ENCODE measurements around the gene PDE4C. TPM values are rescaled to one million over a fixed set of nuclear protein-coding genes. Genes with fewer than 3 reads are reported as not detected.

The PDE4C gene
- total RNA-seq, 1 donor, result under 0.01 TPM

DNA sequence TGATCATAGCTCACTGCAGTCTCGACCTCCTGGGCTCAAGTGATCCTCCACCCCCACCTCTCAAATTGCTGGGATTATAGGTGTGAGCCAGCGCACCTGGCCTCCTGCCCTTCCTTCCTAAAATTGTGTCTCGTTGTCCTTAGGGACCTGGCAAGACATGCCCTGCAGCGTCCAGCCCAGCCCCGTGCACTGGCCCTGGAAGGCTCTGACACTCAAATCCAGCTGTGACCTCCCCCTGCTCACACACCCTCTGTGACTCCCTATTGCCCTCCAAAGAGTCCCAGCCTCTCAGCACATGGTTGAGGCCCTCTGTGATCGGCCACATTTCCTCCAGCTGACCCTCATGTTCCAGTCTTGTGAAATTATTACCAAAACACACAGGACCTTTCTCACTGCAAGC lies 28.3 kb downstream of the PDE4C start:
- Histone ChIP-seq H3K79me2 (ENCODE audit: insufficient read depth, low read length) (peaks cover 11% of the 10 kb centered on the region), H3K27me3 (ENCODE audit: insufficient read depth, low read length) (no peaks in the 10 kb centered on the region), H3K4me2 (ENCODE audit: insufficient read depth, low read length) (no peak overlapping the region), H2AFZ (ENCODE audit: low read length) (no peak overlapping the region), H4K20me1 (ENCODE audit: insufficient read depth, low read length) (peaks cover 8% of the 10 kb centered on the region), H3K36me3 (ENCODE audit: insufficient read depth, low read length) (peaks cover 18% of the 10 kb centered on the region), H3K4me3 (ENCODE audit: insufficient read depth, low read length) (no peak overlapping the region), H3K9me3 (ENCODE audit: low read depth, low read length) (no peaks in the 10 kb centered on the region), H3K4me1 (ENCODE audit: insufficient read depth, low read length) (peaks cover 17% of the 10 kb centered on the region), H3K27ac (ENCODE audit: low read depth, low read length) (no peak overlapping the region)
- no peak for DNase-seq (ENCODE audit: insufficient read length, low spot score, missing footprints)
- TF ChIP-seq, protein P1, sequence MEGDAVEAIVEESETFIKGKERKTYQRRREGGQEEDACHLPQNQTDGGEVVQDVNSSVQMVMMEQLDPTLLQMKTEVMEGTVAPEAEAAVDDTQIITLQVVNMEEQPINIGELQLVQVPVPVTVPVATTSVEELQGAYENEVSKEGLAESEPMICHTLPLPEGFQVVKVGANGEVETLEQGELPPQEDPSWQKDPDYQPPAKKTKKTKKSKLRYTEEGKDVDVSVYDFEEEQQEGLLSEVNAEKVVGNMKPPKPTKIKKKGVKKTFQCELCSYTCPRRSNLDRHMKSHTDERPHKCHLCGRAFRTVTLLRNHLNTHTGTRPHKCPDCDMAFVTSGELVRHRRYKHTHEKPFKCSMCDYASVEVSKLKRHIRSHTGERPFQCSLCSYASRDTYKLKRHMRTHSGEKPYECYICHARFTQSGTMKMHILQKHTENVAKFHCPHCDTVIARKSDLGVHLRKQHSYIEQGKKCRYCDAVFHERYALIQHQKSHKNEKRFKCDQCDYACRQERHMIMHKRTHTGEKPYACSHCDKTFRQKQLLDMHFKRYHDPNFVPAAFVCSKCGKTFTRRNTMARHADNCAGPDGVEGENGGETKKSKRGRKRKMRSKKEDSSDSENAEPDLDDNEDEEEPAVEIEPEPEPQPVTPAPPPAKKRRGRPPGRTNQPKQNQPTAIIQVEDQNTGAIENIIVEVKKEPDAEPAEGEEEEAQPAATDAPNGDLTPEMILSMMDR (IDR thresholded peaks at IDR 0.05; ENCODE audit: extremely low read depth, low read depth, low read length), result no peak

DNA sequence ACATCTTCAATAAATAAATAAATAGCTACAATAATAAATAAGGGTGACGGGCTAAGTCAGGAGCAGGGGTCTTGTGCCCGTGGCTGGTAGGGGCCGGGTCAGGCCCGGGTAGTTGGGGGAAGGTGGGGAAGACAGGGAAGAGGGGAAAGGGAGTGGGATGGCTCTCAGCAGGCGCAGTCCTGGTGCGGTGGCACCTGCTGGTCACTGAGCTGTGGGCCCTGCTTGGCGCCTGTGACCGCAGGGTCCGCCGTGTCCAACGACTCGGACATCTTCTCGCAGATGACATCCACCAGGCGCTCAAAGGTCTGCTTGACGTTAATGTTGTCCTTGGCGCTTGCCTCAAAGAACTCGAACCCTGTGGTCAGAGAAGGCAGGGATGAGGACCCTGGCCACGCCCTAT lies 28.9 kb downstream of the PDE4C start:
- Histone ChIP-seq H3K79me2 (ENCODE audit: insufficient read depth, low read length) (peaks cover 6% of the 10 kb centered on the region), H3K4me2 (ENCODE audit: insufficient read depth, low read length) (no peak overlapping the region), H3K27me3 (ENCODE audit: insufficient read depth, low read length) (no peaks in the 10 kb centered on the region), H2AFZ (ENCODE audit: low read length) (no peak overlapping the region), H4K20me1 (ENCODE audit: insufficient read depth, low read length) (peaks cover 2% of the 10 kb centered on the region), H3K4me3 (ENCODE audit: insufficient read depth, low read length) (no peak overlapping the region), H3K36me3 (ENCODE audit: insufficient read depth, low read length) (peaks cover 18% of the 10 kb centered on the region), H3K9me3 (ENCODE audit: low read depth, low read length) (no peaks in the 10 kb centered on the region), H3K4me1 (ENCODE audit: insufficient read depth, low read length) (peaks cover 15% of the 10 kb centered on the region), H3K27ac (ENCODE audit: low read depth, low read length) (no peak overlapping the region)
- peak; percentile 18 for DNase-seq (ENCODE audit: insufficient read length, low spot score, missing footprints)
- TF ChIP-seq, protein P1 (IDR thresholded peaks at IDR 0.05; ENCODE audit: extremely low read depth, low read depth, low read length), result no peak

DNA sequence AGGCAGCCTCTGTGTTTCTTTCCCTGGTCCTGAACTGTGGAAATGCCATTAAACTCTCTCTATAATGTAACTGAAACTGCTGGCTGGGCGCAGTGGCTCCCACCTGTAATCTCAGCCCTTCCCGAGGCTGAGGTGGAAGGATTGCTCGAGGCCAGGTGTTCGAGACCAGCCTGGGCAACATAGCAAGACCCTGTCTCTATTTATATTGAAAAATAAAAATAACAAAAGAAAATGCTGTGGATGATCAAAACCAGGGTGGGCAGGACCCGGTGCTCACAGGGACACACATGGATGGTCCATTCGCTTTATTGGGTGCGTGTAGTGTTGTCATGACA lies 29.8 kb downstream of the PDE4C start:
- no peak for DNase-seq (ENCODE audit: insufficient read length, low spot score, missing footprints)
- H3K27ac ChIP-seq (ENCODE audit: low read depth, low read length), result no peak overlapping the region
- H3K36me3 ChIP-seq (ENCODE audit: insufficient read depth, low read length), result peaks cover 18% of the 10 kb centered on the region
- H3K9me3 ChIP-seq (ENCODE audit: low read depth, low read length), result no peaks in the 10 kb centered on the region
- H4K20me1 ChIP-seq (ENCODE audit: insufficient read depth, low read length), result no peaks in the 10 kb centered on the region
- peaks cover 19% of the 10 kb centered on the region for H3K4me1 ChIP-seq (ENCODE audit: insufficient read depth, low read length)
- no peak overlapping the region for H2AFZ ChIP-seq (ENCODE audit: low read length)
- H3K4me2 ChIP-seq (ENCODE audit: insufficient read depth, low read length), result no peak overlapping the region
- peaks cover 3% of the 10 kb centered on the region for H3K79me2 ChIP-seq (ENCODE audit: insufficient read depth, low read length)
- H3K27me3 ChIP-seq (ENCODE audit: insufficient read depth, low read length), result no peaks in the 10 kb centered on the region
- TF ChIP-seq, protein P1 (IDR thresholded peaks at IDR 0.05; ENCODE audit: extremely low read depth, low read depth, low read length), result no peak
- no peak overlapping the region for H3K4me3 ChIP-seq (ENCODE audit: insufficient read depth, low read length)

DNA sequence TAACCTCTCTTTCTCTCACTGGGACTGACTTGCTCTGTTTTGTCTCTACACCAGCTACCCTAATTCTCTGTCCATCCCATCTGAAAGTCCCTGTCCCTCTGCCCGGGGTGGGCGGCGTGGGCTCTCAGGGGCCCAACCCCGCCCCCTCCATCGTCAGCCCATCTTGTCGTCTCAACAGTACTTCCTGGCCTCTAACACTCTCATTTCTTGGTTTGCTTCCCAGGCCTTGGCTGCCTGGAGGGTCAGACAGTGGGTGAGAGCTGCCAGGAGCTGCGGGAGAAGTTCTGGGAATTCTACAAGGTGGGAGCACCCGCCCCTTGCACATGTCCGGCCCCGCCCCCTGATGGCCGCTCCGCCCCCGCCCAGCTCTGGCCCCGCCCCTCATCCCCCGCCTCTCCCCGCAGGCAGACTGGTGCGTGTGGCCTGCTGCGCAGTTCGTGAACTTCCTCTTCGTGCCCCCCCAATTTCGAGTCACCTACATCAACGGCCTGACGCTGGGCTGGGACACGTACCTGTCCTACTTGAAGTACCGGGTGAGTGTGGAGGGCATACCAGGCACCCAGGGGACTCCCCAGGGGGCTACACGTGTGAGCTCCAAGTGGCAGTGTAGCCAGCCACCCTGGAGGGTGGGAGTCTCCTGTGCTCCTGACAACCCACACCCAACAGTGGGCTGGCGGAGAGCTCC lies 31.5 kb downstream of the PDE4C start:
- H3K27me3 ChIP-seq (ENCODE audit: insufficient read depth, low read length), result no peaks in the 10 kb centered on the region
- TF ChIP-seq, protein P1 (IDR thresholded peaks at IDR 0.05; ENCODE audit: extremely low read depth, low read depth, low read length), result no peak
- no peak overlapping the region for H2AFZ ChIP-seq (ENCODE audit: low read length)
- peak overlapping the region; percentile 96 for H3K4me2 ChIP-seq (ENCODE audit: insufficient read depth, low read length)
- peak; percentile 68 for DNase-seq (ENCODE audit: insufficient read length, low spot score, missing footprints)
- H3K36me3 ChIP-seq (ENCODE audit: insufficient read depth, low read length), result peaks cover 15% of the 10 kb centered on the region
- peak overlapping the region; percentile 82 for H3K4me3 ChIP-seq (ENCODE audit: insufficient read depth, low read length)
- no peaks in the 10 kb centered on the region for H4K20me1 ChIP-seq (ENCODE audit: insufficient read depth, low read length)
- no peaks in the 10 kb centered on the region for H3K9me3 ChIP-seq (ENCODE audit: low read depth, low read length)
- H3K4me1 ChIP-seq (ENCODE audit: insufficient read depth, low read length), result peaks cover 19% of the 10 kb centered on the region
- peak overlapping the region; percentile 70 for H3K27ac ChIP-seq (ENCODE audit: low read depth, low read length)
- H3K79me2 ChIP-seq (ENCODE audit: insufficient read depth, low read length), result peaks cover 3% of the 10 kb centered on the region

Data from osteoblast (primary cell).